ENCODE results near the gene DUSP9. TPM values are rescaled to one million over a fixed set of nuclear protein-coding genes. Genes with fewer than 3 reads are reported as not detected.

The DUSP9 gene
- total RNA-seq, 1 experiment from 2014 or later = 2.4 TPM

DNA sequence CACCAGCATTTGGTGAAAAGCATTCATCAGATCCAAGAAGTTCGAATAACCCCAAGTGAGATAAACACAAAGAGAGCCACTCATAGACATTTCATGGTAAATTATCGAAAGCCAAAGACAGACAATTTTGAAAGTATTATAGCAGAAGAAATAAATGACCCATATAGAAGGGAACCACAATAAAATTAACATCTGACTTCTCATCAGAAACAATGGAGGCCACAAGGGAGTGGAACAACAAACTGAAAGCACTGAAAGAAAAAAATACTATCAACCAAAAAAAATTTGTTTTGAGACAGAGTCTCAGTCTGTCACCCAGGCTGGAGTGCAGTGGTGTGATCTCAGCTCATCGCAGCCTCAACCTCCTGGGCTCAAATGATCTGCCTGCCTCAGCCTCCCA, 12.3 kb downstream of the DUSP9 start:
- Histone ChIP-seq H3K4me2 (ENCODE audit: insufficient read depth, insufficient read length, low read length) (no peak overlapping the region), H2BK5ac (ENCODE audit: insufficient read length, low read length) (no peak overlapping the region), H3K14ac (ENCODE audit: insufficient read depth, low read length) (no peak overlapping the region), H4K20me1 (ENCODE audit: control insufficient read depth, insufficient read depth, insufficient read length) (no peaks in the 10 kb centered on the region), H3T11ph (ENCODE audit: low read length) (no peak overlapping the region), H3K27ac (ENCODE audit: insufficient read length, low read depth, low read length) (no peak overlapping the region), H3K56ac (ENCODE audit: insufficient read length, low read depth, low read length) (no peak overlapping the region), H2BK12ac (ENCODE audit: insufficient read length, low read depth, low read length) (no peak overlapping the region), H2BK15ac (ENCODE audit: low read depth, low read length) (no peak overlapping the region), H2BK120ac (ENCODE audit: low read depth, low read length, poor library complexity, severe bottlenecking) (no peak overlapping the region), H4K91ac (ENCODE audit: insufficient read length, low read depth, low read length) (no peak overlapping the region), H3K27me3 (ENCODE audit: insufficient read depth, low read length) (no peaks in the 10 kb centered on the region), H3K79me2 (ENCODE audit: insufficient read depth, low read length) (no peaks in the 10 kb centered on the region), H4K8ac (replicated peaks; ENCODE audit: insufficient read length, low read depth, low read length) (no peak overlapping the region), H3K23ac (ENCODE audit: insufficient read length, low read depth, low read length) (no peak overlapping the region), H3K23me2 (ENCODE audit: insufficient read length, low read depth, low read length, poor library complexity, severe bottlenecking) (no peaks in the 10 kb centered on the region), H3K9me3 (ENCODE audit: control insufficient read depth, low read depth, low read length) (peaks cover 4% of the 10 kb centered on the region), H4K5ac (ENCODE audit: insufficient read length, low read depth, low read length) (no peak overlapping the region), H3K18ac (ENCODE audit: insufficient read length, low read depth, low read length) (no peak overlapping the region), H2AFZ (ENCODE audit: low read length) (no peak overlapping the region), H3K4ac (ENCODE audit: low read depth, low read length) (no peak overlapping the region), H2AK5ac (ENCODE audit: insufficient read length, low read length) (no peak overlapping the region), H3K4me1 (ENCODE audit: insufficient read depth, low read length) (no peaks in the 10 kb centered on the region), H2BK20ac (ENCODE audit: low read depth, low read length, poor library complexity, severe bottlenecking) (no peak overlapping the region), H3K9ac (ENCODE audit: extremely low read depth, insufficient read length, low read length) (no peak overlapping the region), H3K79me1 (ENCODE audit: insufficient read depth, low read depth, low read length, poor library complexity, severe bottlenecking) (no peaks in the 10 kb centered on the region)
- H3K9me3 Mint-ChIP-seq = peaks cover 66 to 68% of the 10 kb centered on the region in 2 experiments
- H3K4me1 Mint-ChIP-seq = no peaks in the 10 kb centered on the region
- peaks cover 35% of the 10 kb centered on the region for H3K27me3 Mint-ChIP-seq (ENCODE audit: low read depth)
- TF ChIP-seq CTCF (conservative IDR thresholded peaks at IDR 0.05) = no peak
- no CpG with 5 or more reads among the region's 3 CpGs for WGBS (ENCODE audit: extremely low coverage, insufficient read length, low lambda C conversion rate)
- no peak for DNase-seq
- no peak overlapping the region for H3K4me3 Mint-ChIP-seq
- peaks cover 0 to 2% (median 0%) of the 10 kb centered on the region in 3 experiments; a peak in 2 of 7 replicates for H3K36me3 Mint-ChIP-seq (ENCODE audit: insufficient read depth in 1 of 3, low read depth in 3 of 3)
- no peak overlapping the region for H3K27ac Mint-ChIP-seq
